Midbrain (tissue), 1 donor: ENCODE measurements around the gene TCEANC2.

Experiments
- DNase-seq: peaks from one replicate; lab custom pipeline; 2025; lab: John Stamatoyannopoulos, UW

The TCEANC2 gene

DNA sequence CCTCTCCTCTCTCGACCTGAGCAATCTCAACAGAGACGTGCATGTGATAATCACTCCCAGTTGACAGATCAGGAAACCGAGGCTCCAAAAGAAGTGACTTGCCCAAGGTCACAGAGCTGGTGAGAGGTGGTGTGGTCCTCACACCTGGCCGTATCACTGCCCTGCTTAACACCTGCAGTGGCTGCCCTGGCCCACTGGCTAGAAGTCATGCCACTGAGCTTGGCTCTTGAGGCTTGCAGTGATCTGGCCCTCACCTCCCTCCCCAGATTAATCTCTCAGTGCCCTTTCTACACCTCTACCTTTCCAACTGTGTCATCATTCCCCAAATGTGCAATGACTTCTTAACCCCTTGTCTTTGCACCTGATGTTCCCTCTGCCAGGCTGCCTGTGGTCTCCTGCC lies 60.6 kb downstream of the TCEANC2 start:
- no peak for DNase-seq

DNA sequence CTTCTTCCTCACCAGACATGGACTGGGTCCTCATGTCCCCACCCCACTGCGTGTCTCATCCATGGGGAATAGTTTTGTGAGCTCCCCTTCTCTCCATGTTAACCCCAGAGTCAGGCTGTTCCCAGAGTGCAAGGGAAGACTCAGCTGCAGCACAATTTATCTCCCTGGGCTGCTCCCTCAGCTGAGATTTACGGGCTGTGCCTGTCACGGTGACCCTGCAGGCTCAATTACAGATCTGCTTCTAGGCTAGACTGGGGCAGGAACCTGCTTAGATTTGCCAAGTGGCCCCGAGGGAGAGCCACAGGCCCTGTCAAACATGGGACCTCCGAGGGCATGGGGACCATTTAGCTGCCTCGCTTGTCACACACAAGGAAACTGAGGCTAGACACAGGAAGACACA lies 61.5 kb downstream of the TCEANC2 start:
- no peak for DNase-seq

DNA sequence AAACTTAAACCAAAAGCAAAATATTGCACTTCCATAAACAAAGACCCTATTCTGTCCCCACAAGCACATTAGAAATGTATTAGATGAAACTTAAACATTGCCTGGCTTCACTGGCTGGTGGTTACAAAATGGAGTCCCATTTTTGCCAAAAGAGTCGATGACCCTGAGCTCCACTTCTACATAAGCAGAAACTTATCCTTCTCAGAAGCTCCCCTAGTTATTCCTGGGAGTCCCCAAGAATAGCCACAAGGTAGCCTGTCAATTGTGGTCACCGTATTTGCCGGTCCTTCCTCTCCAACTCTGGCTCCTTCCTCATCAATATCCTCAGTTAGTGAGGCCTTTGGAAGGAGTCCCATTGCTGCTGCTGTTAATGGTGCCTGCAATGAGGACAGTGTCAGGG lies 62.1 kb downstream of the TCEANC2 start:
- no peak for DNase-seq

GRCh38 chr1:54117815-54118563 lies 64.6 kb downstream of the TCEANC2 start:
- peak; percentile 29 for DNase-seq

DNA sequence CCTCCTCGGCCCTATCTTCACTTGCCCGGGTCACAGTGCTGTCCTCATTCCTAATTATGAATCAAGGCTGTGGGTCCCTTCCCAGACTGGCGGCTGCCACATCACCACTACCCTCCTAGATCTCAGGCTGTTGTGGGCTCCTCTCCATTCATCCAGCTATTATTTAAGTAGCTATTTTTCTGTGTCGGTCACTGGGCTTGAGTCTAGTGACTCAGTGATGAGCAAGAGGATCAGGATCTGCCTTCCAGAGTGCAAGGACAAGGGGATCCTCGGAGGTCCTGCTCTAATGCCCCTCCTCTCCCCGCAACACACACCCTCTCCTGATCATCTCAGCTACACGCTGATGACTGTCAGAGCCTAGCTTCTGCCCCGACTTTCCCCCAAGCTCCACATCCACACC lies 65.3 kb downstream of the TCEANC2 start:
- DNase-seq = no peak

DNA sequence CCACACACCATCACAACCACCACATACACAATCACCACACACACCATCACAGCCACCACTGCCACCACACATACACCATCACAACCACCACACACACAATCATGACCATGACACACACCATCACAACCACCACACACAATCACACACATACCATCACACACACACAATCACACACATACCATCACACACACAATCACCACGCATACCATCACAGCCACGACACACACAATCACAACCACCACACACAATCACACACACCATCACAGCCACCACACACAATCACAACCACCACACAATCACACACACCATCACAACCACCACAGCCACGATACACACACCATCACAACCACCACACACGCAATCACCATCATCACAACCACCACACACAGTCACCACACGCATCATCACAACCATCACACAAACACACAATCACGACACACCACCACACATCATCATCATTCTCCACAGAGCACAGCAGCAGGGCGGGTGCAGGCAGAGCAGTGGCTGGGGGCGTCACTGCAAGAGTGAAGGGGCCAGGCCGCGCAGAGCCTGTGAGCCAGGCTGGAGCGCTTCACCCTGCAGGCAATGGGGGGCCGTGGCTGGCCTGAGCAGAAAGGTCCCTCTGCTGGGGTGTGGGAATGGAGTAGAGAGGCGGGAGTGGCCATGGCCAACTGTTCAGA lies 66.8 kb downstream of the TCEANC2 start:
- no peak for DNase-seq

GRCh38 chr1:54120698-54121481 lies 67.5 kb downstream of the TCEANC2 start:
- DNase-seq = no peak

GRCh38 chr1:54121482-54122134 lies 68.2 kb downstream of the TCEANC2 start:
- peak; percentile 69 for DNase-seq

- DNase-seq = no peak
Measured at GRCh38 chr1:54122135-54122751, 68.8 kb downstream of the TCEANC2 start.

DNA sequence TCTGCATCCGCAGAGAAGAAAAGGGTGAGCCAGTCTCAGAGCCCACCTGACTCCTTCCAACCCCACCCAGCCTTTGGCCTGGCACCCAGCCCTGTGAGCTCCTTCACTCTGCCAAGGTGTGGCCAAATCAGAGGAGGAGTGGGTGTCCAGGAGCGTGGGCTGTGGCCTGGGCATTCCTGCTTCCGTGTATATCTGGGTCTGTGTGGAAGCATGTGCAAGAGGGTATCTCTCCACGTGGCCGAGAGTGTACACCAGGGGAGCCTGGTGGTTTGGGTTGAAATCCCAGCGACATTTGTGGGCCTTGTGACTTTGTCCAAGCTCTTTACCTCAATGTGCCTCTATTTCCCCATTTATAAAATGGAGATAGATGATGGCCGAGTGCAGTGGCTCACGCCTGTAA lies 69.6 kb downstream of the TCEANC2 start:
- DNase-seq = no peak

DNA sequence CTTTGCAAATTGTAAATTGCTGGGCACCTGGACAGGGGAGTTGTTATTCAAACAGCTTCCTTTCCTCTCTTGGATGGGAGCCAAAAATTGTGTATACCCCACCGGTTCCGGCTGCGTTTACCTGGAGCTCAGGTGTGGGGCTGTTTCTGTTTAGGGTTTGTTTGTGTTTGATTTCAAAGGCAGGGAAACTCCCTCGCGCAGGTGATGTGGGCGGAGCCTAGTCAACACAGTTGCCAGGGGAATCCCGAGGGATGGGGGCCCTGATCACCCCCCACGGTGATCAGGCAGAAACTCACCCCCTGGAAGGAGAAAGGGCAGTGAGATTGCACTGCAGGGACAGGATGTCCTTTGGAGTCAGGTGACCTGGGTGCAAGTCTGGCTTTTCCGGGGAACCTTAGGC lies 71.1 kb downstream of the TCEANC2 start:
- no peak for DNase-seq

- DNase-seq = no peak
Measured at GRCh38 chr1:54124906-54125305, 71.5 kb downstream of the TCEANC2 start.

DNA sequence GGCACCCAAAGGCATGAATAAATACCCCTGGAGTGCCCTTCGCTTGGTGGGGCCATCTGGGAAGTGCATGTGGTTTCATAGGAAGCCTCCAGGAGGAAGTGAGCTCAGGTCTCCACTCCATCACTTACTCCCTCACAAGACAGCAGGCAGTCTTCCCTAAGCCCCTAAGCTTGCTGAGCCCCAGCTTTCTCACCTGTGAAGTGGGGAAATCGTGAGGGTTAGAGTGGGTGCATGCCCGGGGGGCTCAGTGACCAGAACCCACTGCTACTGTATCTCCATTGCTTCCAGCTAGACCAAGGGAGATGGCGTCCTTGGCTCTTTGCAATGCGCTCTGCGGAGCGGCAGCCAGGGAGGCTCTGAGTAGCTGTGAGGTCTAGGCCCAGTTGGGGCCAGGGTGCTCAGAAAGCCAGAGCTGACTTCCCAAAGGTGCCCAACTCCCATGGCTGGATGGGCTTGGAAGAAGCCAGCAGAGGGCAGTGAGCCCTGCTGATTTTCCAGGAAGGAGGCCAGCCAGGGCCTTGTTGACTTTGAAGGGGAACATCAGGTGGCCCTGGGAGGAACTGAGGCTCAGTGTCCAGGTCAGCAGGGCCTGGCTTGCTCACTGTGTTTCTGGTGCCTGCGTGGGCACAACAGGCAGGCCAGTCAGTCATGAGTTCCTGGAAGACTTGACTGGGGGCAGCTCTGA lies 72.1 kb downstream of the TCEANC2 start:
- peak; percentile 3 for DNase-seq

GRCh38 chr1:54126271-54126815 lies 72.9 kb downstream of the TCEANC2 start:
- DNase-seq = no peak

DNA sequence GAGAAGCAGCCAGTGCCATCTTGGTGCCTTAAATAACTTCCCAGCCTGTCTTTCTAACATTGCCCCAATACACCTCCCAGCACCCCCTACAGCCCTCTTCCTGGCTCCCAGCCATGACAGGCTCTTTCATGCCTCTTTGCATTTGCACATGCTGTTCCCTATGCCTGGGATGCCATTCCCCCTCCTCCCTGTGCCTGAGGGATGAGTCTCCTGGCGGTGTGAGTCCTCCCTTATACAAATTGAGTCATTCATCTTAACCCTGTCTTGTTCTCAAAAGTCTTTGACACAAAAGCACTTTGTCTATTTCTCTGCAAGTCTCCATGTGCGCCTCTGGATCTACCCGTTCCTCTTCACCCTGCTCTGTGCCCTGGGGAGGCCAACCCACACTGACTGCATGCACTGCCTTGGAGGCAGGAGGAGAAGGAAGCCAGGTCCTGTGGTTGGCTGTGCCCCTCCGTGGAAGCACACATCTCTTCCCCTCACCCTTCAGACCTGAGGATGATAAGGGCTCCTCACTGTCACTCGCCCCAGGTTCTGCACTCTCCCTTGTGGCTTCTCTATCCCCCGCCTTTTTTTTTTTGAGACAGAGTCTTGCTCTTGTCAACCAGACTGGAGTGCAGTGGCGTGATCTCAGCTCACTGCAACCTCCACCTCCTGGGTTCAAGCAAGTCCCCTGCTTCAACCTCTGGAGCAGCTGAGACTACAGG lies 74.3 kb downstream of the TCEANC2 start:
- DNase-seq = no peak

DNA sequence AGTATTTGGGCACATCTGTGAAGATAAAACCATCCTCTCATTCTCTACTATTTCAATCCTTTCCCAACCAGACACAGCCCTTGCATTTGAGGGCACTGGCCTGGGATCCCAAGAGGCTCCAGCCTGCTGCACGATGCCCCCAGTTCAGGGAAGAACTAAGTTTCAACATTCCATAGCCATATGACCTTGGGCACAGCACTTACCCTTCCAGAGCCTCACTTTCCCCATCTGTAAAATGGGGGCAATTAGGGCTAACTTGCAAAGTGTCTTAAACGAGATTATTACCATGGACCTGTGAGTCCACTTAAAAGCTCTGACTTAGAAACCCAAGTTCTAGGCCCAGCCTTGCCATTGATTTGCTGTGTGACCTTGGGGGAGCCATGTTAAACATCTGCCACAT lies 76.5 kb downstream of the TCEANC2 start:
- no peak for DNase-seq

- no peak for DNase-seq
Measured at GRCh38 chr1:54131419-54131818, 78.0 kb downstream of the TCEANC2 start.

- DNase-seq = no peak
Measured at GRCh38 chr1:54132495-54132894, 79.1 kb downstream of the TCEANC2 start.

DNA sequence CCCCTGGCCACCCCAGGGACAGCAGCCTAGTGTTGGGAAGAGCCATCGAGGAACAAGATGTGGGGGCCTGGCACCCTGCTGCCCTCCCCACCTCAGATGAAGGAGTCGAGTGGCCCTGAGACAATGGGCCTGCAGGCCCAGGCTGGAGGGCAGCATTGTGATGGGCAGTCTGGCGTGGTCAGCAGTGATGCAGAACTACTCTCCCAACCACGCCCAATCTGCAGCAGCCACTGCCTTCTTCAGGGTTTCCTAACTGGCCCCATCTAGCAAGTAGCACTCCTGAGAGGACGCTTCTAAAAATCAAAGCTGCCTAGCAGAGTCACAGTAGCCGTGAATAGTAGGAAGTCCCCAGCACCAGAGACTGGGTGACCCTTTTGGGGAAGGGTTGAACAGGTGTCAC lies 80.9 kb downstream of the TCEANC2 start:
- no peak for DNase-seq

- no peak for DNase-seq
Measured at GRCh38 chr1:54135436-54136120, 82.2 kb downstream of the TCEANC2 start.
